Esophagus muscularis mucosa (tissue), 4 donors: Measurements from ENCODE around the gene NBPF20.
"Not testable (repeated sequence)": the region's sequence is repeated elsewhere in the genome, so short reads cannot be mapped to it uniquely, and the experiment has no call there.

Experiments used
- CTCF ChIP-seq, 3 experiments: fragments of 200-600 bp in 2 of 3; fragments of 450-650 bp in 1 of 3; sonication (generic) in 2 of 3; IDR thresholded peaks; one replicate each; pipeline ENCODE4 v1.5.1; 2017 to 2019; ENCODE audit warnings: antibody characterized with exemption in 3 of 3, mild to moderate bottlenecking in 2 of 3, moderate library complexity in 1 of 3
- EP300 ChIP-seq: sonication (generic); formaldehyde crosslinking; IDR thresholded peaks from one replicate; pipeline ENCODE4 v1.6.1; 2017; ENCODE audit warnings: antibody characterized with exemption
- POLR2A ChIP-seq: fragments of 450-650 bp; IDR thresholded peaks from one replicate; pipeline ENCODE4 v1.6.1; 2017; ENCODE audit warnings: antibody characterized with exemption, moderate library complexity, mild to moderate bottlenecking, low read depth

- TF ChIP-seq CTCF (IDR thresholded peaks at IDR 0.05); POLR2A; EP300: not testable (repeated sequence)
Observed at GRCh38 chr1:145453873-145454823, 28.7 kb upstream of the NBPF20 start.
